ENCODE measurements around the gene MBTD1. TPM values are rescaled to one million over a fixed set of nuclear protein-coding genes. Genes with fewer than 3 reads are reported as not detected.
A peak's percentile ranks its signal among the peaks of the same experiment; 100 is the strongest.
"Not testable (repeated sequence)": the region's sequence is repeated elsewhere in the genome, so short reads cannot be mapped to it uniquely, and the experiment has no call there.

Gene MBTD1
- total and polyA plus RNA-seq, 2 experiments from 2014 or later, result 19.1 to 63.9 TPM

DNA sequence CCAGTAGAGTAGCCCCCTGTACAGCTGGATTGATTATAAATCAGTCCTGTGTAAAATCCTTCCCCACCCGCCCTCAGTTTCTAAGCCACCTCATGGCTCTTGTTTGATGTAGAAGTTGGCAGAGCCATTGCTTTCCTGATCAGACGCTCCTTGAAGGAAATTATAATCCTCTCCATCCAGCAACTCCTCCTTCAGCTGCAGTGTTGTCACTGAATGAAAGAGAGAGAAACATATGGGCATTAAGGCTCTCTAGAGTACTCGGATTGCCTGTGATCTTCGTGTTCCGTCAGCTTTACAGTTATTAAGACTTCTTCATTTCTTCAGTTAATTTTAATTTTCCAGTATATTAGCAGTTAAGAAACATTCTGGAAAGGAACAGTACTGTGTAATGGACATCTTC is 79.4 kb downstream of the MBTD1 start:
- TF ChIP-seq, protein P1, sequence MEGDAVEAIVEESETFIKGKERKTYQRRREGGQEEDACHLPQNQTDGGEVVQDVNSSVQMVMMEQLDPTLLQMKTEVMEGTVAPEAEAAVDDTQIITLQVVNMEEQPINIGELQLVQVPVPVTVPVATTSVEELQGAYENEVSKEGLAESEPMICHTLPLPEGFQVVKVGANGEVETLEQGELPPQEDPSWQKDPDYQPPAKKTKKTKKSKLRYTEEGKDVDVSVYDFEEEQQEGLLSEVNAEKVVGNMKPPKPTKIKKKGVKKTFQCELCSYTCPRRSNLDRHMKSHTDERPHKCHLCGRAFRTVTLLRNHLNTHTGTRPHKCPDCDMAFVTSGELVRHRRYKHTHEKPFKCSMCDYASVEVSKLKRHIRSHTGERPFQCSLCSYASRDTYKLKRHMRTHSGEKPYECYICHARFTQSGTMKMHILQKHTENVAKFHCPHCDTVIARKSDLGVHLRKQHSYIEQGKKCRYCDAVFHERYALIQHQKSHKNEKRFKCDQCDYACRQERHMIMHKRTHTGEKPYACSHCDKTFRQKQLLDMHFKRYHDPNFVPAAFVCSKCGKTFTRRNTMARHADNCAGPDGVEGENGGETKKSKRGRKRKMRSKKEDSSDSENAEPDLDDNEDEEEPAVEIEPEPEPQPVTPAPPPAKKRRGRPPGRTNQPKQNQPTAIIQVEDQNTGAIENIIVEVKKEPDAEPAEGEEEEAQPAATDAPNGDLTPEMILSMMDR (conservative IDR thresholded peaks at IDR 0.05; ENCODE audit: low read depth in 2 of 2), result no peak
- no peak for TF ChIP-seq CREB1 (CRISPR knock-in tag; IDR thresholded peaks at IDR 0.05; ENCODE audit: low read depth)
- TF ChIP-seq NANOG (IDR thresholded peaks at IDR 0.05; ENCODE audit: borderline replicate concordance), result no peak
- Histone ChIP-seq H3K36me3 (ENCODE audit: insufficient read depth) (peaks cover 12% of the 10 kb centered on the region), H3K27me3 (ENCODE audit: insufficient read depth) (no peaks in the 10 kb centered on the region), H3F3A (replicated peaks; ENCODE audit: low read depth) (0 out of 2 replicates have a peak, but pooled peaks cover 3% of the 10 kb centered on the region), H4K20me1 (replicated peaks; ENCODE audit: insufficient read depth) (peaks cover 9% of the 10 kb centered on the region; the same call in 1 of the 2 replicates), H2AFZ (no peak overlapping the region), H3K79me2 (replicated peaks; ENCODE audit: insufficient read depth) (no peaks in the 10 kb centered on the region), H3K4me2 (no peak overlapping the region), H3K9me2 (ENCODE audit: insufficient read depth) (no peaks in the 10 kb centered on the region), H3K4me1 (ENCODE audit: insufficient read depth) (no peaks in the 10 kb centered on the region), H3K27ac (ENCODE audit: low read depth) (no peak overlapping the region), H3K4me3 (no peak overlapping the region)
- no peak overlapping the region for H3K27ac Mint-ChIP-seq
- DNase-seq (ENCODE audit: low spot score) (no peak), ATAC-seq (no peak)
- no peaks in the 10 kb centered on the region for H3K4me1 Mint-ChIP-seq
- peaks cover 38% of the 10 kb centered on the region; the same call in 2 of the 3 replicates for H3K36me3 Mint-ChIP-seq (ENCODE audit: low read depth)
- no peaks in the 10 kb centered on the region for H3K27me3 Mint-ChIP-seq (ENCODE audit: insufficient read depth, low read depth, poor library complexity)
- H3K4me3 Mint-ChIP-seq, result no peak overlapping the region
- no peaks in the 10 kb centered on the region for H3K9me3 Mint-ChIP-seq

DNA sequence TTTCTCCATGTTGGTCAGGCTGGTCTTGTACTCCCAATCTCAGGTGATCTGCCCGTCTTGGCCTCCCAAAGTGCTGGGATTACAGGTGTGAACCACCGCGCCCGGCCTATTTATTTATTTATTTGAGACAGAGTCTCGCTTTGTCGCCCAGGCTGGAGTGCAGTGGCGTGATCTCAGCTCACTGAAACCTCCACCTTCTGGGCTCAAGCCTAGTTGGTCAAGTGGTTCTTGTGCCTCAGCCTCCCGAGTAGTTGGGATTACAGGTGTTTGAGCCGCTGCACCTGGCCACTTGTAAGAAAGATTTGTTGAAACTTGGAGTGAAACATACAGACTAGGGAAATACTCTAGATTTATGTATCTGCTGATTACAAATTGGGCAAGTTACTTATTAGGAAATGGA is 87.8 kb downstream of the MBTD1 start:
- peaks cover 56% of the 10 kb centered on the region for H3K36me3 Mint-ChIP-seq (ENCODE audit: low read depth)
- H3K27ac ChIP-seq (ENCODE audit: low read depth), result 0 out of 2 replicates have a peak overlapping the region, but pooled peaks have one; percentile 19
- not testable (repeated sequence) for H3K27me3 ChIP-seq (ENCODE audit: insufficient read depth); H3K4me1 Mint-ChIP-seq; H3K9me2 ChIP-seq (ENCODE audit: insufficient read depth); H3K9me3 Mint-ChIP-seq; H3K4me2 ChIP-seq; DNase-seq (ENCODE audit: low spot score); H2AFZ ChIP-seq; H3K4me1 ChIP-seq (ENCODE audit: insufficient read depth); H3K27ac Mint-ChIP-seq; H3K4me3 Mint-ChIP-seq; H3K4me3 ChIP-seq; ATAC-seq; H3K27me3 Mint-ChIP-seq (ENCODE audit: insufficient read depth, low read depth, poor library complexity)
- peaks cover 18% of the 10 kb centered on the region for H4K20me1 ChIP-seq (replicated peaks; ENCODE audit: insufficient read depth)
- H3K79me2 ChIP-seq (replicated peaks; ENCODE audit: insufficient read depth), result peaks cover 24% of the 10 kb centered on the region
- H3K36me3 ChIP-seq (ENCODE audit: insufficient read depth), result peaks cover 47% of the 10 kb centered on the region
- H3F3A ChIP-seq (replicated peaks; ENCODE audit: low read depth), result peaks cover 31% of the 10 kb centered on the region

DNA sequence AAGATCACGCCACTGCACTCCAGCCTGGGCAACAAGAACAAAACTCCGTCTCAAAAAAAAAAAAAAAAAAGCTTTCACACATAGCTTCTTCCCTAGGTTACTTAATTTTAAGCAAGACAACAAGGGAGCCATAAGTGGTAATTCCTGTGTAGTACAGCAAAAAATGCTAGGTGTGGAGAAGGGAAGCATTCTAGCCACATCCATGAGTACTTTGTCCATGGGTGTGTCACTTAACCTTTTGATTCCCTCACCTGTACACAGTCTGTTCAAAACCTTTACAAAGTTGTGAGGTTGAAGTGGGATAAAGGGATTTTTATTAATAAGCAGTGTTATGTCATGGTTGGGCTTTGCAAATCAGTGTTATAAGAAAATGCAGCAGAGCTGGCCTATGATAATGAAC is 89.1 kb downstream of the MBTD1 start:
- Histone ChIP-seq H4K20me1 (replicated peaks; ENCODE audit: insufficient read depth) (peaks cover 18% of the 10 kb centered on the region), H2AFZ (no peak overlapping the region), H3K36me3 (ENCODE audit: insufficient read depth) (peaks cover 47% of the 10 kb centered on the region), H3K4me3 (no peak overlapping the region), H3F3A (replicated peaks; ENCODE audit: low read depth) (peaks cover 30% of the 10 kb centered on the region), H3K27ac (ENCODE audit: low read depth) (no peak overlapping the region), H3K27me3 (ENCODE audit: insufficient read depth) (no peaks in the 10 kb centered on the region), H3K4me2 (no peak overlapping the region), H3K4me1 (ENCODE audit: insufficient read depth) (no peaks in the 10 kb centered on the region; the same call in 1 of the 2 replicates), H3K79me2 (replicated peaks; ENCODE audit: insufficient read depth) (peaks cover 28% of the 10 kb centered on the region), H3K9me2 (ENCODE audit: insufficient read depth) (no peaks in the 10 kb centered on the region)
- no peak overlapping the region for H3K27ac Mint-ChIP-seq
- DNase-seq (ENCODE audit: low spot score), result no peak
- no peak overlapping the region for H3K4me3 Mint-ChIP-seq
- H3K9me3 Mint-ChIP-seq, result no peaks in the 10 kb centered on the region
- no peak for ATAC-seq
- H3K4me1 Mint-ChIP-seq, result peaks cover 9% of the 10 kb centered on the region
- H3K27me3 Mint-ChIP-seq (ENCODE audit: insufficient read depth, low read depth, poor library complexity), result peaks cover 9% of the 10 kb centered on the region
- H3K36me3 Mint-ChIP-seq (ENCODE audit: low read depth), result peaks cover 58% of the 10 kb centered on the region
- TF ChIP-seq STAT1 (IDR thresholded peaks at IDR 0.05; ENCODE audit: unreplicated experiment), result no peak
- no peak for TF ChIP-seq EZH2phosphoT487 (IDR thresholded peaks at IDR 0.05; ENCODE audit: unreplicated experiment)
- TF ChIP-seq, protein P2, sequence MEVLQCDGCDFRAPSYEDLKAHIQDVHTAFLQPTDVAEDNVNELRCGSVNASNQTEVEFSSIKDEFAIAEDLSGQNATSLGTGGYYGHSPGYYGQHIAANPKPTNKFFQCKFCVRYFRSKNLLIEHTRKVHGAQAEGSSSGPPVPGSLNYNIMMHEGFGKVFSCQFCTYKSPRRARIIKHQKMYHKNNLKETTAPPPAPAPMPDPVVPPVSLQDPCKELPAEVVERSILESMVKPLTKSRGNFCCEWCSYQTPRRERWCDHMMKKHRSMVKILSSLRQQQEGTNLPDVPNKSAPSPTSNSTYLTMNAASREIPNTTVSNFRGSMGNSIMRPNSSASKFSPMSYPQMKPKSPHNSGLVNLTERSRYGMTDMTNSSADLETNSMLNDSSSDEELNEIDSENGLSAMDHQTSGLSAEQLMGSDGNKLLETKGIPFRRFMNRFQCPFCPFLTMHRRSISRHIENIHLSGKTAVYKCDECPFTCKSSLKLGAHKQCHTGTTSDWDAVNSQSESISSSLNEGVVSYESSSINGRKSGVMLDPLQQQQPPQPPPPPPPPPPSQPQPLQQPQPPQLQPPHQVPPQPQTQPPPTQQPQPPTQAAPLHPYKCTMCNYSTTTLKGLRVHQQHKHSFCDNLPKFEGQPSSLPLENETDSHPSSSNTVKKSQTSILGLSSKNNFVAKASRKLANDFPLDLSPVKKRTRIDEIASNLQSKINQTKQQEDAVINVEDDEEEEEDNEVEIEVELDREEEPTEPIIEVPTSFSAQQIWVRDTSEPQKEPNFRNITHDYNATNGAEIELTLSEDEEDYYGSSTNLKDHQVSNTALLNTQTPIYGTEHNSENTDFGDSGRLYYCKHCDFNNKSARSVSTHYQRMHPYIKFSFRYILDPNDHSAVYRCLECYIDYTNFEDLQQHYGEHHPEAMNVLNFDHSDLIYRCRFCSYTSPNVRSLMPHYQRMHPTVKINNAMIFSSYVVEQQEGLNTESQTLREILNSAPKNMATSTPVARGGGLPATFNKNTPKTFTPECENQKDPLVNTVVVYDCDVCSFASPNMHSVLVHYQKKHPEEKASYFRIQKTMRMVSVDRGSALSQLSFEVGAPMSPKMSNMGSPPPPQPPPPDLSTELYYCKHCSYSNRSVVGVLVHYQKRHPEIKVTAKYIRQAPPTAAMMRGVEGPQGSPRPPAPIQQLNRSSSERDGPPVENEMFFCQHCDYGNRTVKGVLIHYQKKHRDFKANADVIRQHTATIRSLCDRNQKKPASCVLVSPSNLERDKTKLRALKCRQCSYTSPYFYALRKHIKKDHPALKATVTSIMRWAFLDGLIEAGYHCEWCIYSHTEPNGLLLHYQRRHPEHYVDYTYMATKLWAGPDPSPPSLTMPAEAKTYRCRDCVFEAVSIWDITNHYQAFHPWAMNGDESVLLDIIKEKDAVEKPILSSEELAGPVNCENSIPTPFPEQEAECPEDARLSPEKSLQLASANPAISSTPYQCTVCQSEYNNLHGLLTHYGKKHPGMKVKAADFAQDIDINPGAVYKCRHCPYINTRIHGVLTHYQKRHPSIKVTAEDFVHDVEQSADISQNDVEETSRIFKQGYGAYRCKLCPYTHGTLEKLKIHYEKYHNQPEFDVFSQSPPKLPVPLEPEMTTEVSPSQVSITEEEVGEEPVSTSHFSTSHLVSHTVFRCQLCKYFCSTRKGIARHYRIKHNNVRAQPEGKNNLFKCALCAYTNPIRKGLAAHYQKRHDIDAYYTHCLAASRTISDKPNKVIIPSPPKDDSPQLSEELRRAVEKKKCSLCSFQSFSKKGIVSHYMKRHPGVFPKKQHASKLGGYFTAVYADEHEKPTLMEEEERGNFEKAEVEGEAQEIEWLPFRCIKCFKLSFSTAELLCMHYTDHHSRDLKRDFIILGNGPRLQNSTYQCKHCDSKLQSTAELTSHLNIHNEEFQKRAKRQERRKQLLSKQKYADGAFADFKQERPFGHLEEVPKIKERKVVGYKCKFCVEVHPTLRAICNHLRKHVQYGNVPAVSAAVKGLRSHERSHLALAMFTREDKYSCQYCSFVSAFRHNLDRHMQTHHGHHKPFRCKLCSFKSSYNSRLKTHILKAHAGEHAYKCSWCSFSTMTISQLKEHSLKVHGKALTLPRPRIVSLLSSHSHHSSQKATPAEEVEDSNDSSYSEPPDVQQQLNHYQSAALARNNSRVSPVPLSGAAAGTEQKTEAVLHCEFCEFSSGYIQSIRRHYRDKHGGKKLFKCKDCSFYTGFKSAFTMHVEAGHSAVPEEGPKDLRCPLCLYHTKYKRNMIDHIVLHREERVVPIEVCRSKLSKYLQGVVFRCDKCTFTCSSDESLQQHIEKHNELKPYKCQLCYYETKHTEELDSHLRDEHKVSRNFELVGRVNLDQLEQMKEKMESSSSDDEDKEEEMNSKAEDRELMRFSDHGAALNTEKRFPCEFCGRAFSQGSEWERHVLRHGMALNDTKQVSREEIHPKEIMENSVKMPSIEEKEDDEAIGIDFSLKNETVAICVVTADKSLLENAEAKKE (CRISPR knock-in tag; IDR thresholded peaks at IDR 0.05), result no peak
- no peak for TF ChIP-seq ZNF114 (CRISPR knock-in tag; IDR thresholded peaks at IDR 0.05)
- no peak for TF ChIP-seq EZH2 (IDR thresholded peaks at IDR 0.05; ENCODE audit: low read depth, unreplicated experiment)
